22Rv1 (cell line): ENCODE results near the gene LRMDA.

Experiments used
- H3K27ac ChIP-seq: fragments of 450-650 bp; 2 replicates; pipeline ENCODE4 v1.5.1; 2017
- CTCF ChIP-seq: fragments of 450-650 bp; IDR thresholded peaks from 2 replicates; pipeline ENCODE4 v1.5.1; 2017; ENCODE audit warnings: mild to moderate bottlenecking
- ZFX ChIP-seq: fragments of 450-650 bp; IDR thresholded peaks from 2 replicates; pipeline ENCODE4 v1.6.1; 2017; ENCODE audit warnings: antibody characterized with exemption, borderline replicate concordance

LRMDA gene

GRCh38 chr10:76067447-76067846 is 636.0 kb downstream of the LRMDA start:
- no peak for TF ChIP-seq ZFX
- no peak for TF ChIP-seq CTCF
- H3K27ac ChIP-seq: no peak overlapping the region

GRCh38 chr10:76068856-76069255 is 637.4 kb downstream of the LRMDA start:
- no peak for TF ChIP-seq ZFX
- no peak for TF ChIP-seq CTCF
- no peak overlapping the region for H3K27ac ChIP-seq

DNA sequence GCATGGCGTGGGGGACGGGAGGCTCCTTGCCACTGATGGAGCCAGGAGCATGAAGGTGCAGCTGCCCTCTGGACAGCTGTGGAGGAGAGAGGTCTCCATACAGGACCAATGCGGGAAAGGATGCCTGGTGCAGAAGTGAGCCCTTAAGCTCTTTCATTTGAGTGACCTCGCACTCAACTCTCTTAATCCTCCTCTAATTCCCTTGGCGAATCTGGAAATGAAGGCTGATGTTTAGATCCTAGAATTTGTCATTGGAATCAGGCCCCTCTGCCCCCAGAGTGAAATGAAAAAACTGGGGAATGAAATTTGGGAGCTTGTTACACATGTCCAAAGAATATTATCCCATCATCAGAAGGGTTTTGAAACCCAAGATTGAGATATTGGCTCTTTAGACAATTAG is 639.5 kb downstream of the LRMDA start:
- H3K27ac ChIP-seq: no peak overlapping the region
- TF ChIP-seq CTCF: no peak
- no peak for TF ChIP-seq ZFX

GRCh38 chr10:76071653-76072365 is 640.4 kb downstream of the LRMDA start:
- TF ChIP-seq CTCF (no peak), ZFX (no peak)
- H3K27ac ChIP-seq: no peak overlapping the region

DNA sequence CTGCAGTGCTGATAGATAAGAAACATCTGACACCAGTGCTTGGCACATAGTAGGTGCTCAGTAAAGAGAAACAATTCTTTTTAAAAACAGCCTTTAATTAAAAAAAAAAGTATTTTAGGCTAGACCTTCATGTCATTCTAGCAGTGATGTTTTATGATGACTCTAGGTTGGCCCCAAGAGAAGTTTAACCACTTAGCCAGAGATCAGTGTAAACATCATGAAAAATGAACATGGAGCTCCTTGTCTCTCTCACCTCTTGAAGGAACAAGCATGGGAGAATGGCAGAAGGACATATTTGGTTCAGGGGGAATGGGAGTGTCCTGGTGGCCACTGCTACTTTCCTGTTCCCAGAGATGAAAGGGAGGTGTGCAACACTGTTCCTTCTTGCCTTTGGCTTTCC is 641.0 kb downstream of the LRMDA start:
- no peak overlapping the region for H3K27ac ChIP-seq
- TF ChIP-seq ZFX (no peak), CTCF (no peak)

GRCh38 chr10:76073524-76073923 is 642.1 kb downstream of the LRMDA start:
- no peak overlapping the region for H3K27ac ChIP-seq
- TF ChIP-seq CTCF (no peak), ZFX (no peak)

DNA sequence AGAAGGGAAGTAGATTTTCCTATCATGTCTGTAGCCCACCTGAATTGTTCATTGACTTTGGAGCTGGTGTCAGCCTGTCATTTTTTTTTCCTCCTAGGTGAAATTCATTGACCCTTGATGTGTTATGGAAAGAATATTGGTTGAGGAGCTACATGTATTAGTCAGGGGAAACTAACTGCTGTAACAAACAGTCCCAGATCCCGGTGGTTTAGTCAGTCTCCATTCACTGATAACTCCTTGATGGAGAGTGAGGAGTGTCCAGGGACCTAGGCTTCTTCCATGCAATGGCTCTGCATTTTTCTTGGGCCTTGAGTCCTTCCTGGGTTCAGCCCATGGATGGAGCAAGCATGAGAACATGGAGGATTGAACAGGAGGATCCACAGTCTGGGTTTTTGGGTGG is 643.2 kb downstream of the LRMDA start:
- TF ChIP-seq ZFX: no peak
- H3K27ac ChIP-seq: no peak overlapping the region

- H3K27ac ChIP-seq: no peak overlapping the region
- no peak for TF ChIP-seq ZFX
- no peak for TF ChIP-seq CTCF
These were observed 649.0 kb downstream of the LRMDA start for GRCh38 chr10:76080451-76080850.
